Ascending aorta (tissue), 2 donors: ENCODE data around the gene DOCK9. TPM values are rescaled to one million over a fixed set of nuclear protein-coding genes. Genes with fewer than 3 reads are reported as not detected.

Experiments used
- DNase-seq, 2 donors: peaks; one replicate each; pipeline ENCODE4 v3.0.0-alpha.2; 2019; ENCODE audit warnings: low spot score in 2 of 2
- H3K27ac ChIP-seq, 2 donors: fragments of 200-600 bp; sonication (generic); one replicate each; pipeline ENCODE4 v1.5.1; 2016 to 2017; ENCODE audit warnings: mild to moderate bottlenecking in 1 of 2
- H3K27me3 ChIP-seq: fragments of 200-600 bp; sonication (generic); one replicate; pipeline ENCODE4 v1.5.1; 2017
- H3K36me3 ChIP-seq, 2 donors: fragments of 200-600 bp; sonication (generic); one replicate each; pipeline ENCODE4 v1.5.1; 2016
- H3K4me1 ChIP-seq, 2 donors: fragments of 200-600 bp; sonication (generic); one replicate each; pipeline ENCODE4 v1.5.1; 2016 to 2017; ENCODE audit warnings: mild to moderate bottlenecking in 1 of 2
- H3K4me3 ChIP-seq, 2 donors: fragments of 200-600 bp; sonication (generic); one replicate each; pipeline ENCODE4 v1.5.1; 2016 to 2017; ENCODE audit warnings: mild to moderate bottlenecking in 1 of 2
- H3K9me3 ChIP-seq, 2 donors: fragments of 200-600 bp; sonication (generic); one replicate each; pipeline ENCODE4 v1.5.1; 2016
- intact Hi-C: fragments of 100-400 bp; cut with DNase I; formaldehyde crosslinking; loops from one replicate; pipeline ENCODE4 v1.15.1; 2023
- total RNA-seq: library from RNA; depleted of rRNA; stranded (reverse); fragments of >200 nt; gene quantifications from one replicate; pipeline ENCODE4 v1.1.0, GENCODE V29; 2016
- TF ChIP-seq, protein P1 (sequence below), 3 experiments: fragments of 200-600 bp in 2 of 3; fragments of 450-650 bp in 1 of 3; sonication (generic) in 2 of 3; IDR thresholded peaks; one replicate each; pipeline ENCODE4 v1.5.1; 2016 to 2019; ENCODE audit warnings: antibody characterized with exemption in 3 of 3, mild to moderate bottlenecking in 1 of 3, moderate library complexity in 1 of 3

The DOCK9 gene
- total RNA-seq, 1 donor from 2014 or later, result 88.2 TPM

DNA sequence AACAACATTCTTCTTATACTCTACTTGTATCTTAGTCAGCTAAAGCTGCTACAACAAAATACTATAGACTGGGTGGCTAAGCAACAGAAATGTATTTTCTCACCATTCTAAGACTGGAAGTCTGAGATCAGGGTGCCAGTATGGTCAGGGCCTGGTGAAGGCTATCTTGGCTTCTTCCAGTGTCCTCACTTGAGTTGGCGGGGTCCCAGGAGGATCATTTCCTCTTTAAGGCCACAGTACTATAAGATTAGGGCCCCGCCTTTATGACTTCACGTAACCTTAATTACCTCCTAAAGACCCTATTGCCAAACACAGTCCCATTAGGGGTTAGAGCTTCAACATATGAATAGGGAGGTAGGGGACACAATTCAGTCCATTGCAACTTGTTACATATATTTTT is 30.7 kb upstream of the DOCK9 start:
- no peaks in the 10 kb centered on the region for H3K9me3 ChIP-seq
- no peaks in the 10 kb centered on the region for H3K36me3 ChIP-seq
- no peak overlapping the region for H3K27ac ChIP-seq
- H3K27me3 ChIP-seq, result no peaks in the 10 kb centered on the region
- no peak for DNase-seq
- no peak overlapping the region for H3K4me3 ChIP-seq
- TF ChIP-seq, protein P1, sequence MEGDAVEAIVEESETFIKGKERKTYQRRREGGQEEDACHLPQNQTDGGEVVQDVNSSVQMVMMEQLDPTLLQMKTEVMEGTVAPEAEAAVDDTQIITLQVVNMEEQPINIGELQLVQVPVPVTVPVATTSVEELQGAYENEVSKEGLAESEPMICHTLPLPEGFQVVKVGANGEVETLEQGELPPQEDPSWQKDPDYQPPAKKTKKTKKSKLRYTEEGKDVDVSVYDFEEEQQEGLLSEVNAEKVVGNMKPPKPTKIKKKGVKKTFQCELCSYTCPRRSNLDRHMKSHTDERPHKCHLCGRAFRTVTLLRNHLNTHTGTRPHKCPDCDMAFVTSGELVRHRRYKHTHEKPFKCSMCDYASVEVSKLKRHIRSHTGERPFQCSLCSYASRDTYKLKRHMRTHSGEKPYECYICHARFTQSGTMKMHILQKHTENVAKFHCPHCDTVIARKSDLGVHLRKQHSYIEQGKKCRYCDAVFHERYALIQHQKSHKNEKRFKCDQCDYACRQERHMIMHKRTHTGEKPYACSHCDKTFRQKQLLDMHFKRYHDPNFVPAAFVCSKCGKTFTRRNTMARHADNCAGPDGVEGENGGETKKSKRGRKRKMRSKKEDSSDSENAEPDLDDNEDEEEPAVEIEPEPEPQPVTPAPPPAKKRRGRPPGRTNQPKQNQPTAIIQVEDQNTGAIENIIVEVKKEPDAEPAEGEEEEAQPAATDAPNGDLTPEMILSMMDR (IDR thresholded peaks at IDR 0.05), result no peak
- intact Hi-C loops, result no loop called here
- peaks cover 0 to 6% of the 10 kb centered on the region in 2 donors for H3K4me1 ChIP-seq

DNA sequence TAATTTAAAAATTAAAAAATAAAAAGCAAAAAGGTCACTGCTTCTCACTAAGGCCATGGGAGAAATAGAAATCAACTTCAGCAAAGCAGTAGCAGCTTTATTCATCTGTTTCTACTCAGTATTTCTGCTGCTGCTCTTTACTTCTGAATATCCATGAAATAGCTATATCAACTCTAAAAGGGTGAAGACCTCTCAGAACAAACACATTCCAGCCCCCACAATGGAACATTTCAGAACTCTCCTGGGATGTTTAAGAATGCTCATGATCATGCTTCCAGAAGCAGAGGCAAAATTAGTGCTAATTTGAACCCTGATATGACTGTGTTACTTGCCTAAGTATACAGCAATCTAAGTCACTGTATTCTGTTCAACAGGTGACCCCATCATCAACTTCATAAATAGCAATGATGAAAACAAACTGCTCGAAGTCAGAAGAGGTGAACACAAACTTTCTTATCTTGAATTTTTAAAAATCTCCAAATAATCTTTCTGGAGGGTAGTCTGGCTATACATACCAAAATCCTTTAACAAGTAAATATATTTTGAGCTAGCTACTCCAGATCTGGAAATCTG is 29.6 kb upstream of the DOCK9 start:
- DNase-seq, result no peak
- Histone ChIP-seq H3K4me3 (no peak overlapping the region), H3K27ac (no peak overlapping the region), H3K9me3 (no peaks in the 10 kb centered on the region), H3K4me1 (peaks cover 0 to 6% of the 10 kb centered on the region in 2 donors), H3K27me3 (no peaks in the 10 kb centered on the region), H3K36me3 (no peaks in the 10 kb centered on the region)
- TF ChIP-seq, protein P1 (IDR thresholded peaks at IDR 0.05), result no peak
- intact Hi-C loops, result no loop called here

DNA sequence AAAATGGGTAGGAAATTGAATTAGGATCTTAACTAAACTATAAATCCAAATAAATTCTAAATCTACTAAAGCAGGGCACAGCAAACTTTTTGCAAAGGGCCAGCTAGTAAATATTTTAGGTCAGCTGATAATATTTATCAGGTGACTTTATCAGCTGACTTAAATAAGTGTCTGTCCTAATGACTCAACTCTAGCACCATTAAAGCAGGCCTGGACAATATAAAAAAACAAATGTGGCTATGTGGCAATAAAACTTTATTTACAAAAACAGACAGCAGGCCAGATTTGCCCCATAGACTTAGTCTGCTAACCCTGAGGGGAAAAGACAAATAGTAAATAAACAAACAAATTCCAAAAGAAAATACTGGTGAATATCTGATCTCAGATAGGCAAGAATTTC is 27.7 kb upstream of the DOCK9 start:
- no peak for DNase-seq
- TF ChIP-seq, protein P1 (IDR thresholded peaks at IDR 0.05), result no peak
- H3K4me3 ChIP-seq, result no peak overlapping the region
- no peak overlapping the region for H3K27ac ChIP-seq
- no peaks in the 10 kb centered on the region for H3K36me3 ChIP-seq
- H3K4me1 ChIP-seq, result peaks cover 0 to 6% of the 10 kb centered on the region in 2 donors
- no peaks in the 10 kb centered on the region for H3K9me3 ChIP-seq
- intact Hi-C loops, result no loop called here
- H3K27me3 ChIP-seq, result no peaks in the 10 kb centered on the region

DNA sequence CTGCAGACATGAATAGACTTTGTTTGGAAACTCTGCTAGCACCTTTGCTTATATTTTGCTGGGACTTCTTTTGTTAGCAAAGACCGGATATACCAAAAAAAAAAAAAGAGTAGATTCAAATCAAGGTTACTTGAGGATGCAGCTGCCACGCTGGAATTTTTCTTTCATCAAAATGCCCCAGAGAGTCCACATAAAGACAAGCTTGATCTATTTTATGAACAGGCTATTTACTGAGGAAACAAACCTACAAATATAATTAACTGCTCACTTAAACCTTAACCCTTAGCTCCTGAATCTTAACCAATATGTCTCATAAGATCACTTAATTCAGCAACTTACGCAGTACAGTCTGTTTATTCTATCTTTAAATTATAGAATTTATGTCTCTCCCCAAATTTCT is 27.1 kb upstream of the DOCK9 start:
- Histone ChIP-seq H3K4me1 (peaks cover under 1 to 8% of the 10 kb centered on the region in 2 donors), H3K9me3 (no peaks in the 10 kb centered on the region), H3K36me3 (no peaks in the 10 kb centered on the region), H3K27me3 (no peaks in the 10 kb centered on the region), H3K27ac (no peak overlapping the region), H3K4me3 (no peak overlapping the region)
- no peak for DNase-seq
- intact Hi-C loops, result no loop called here
- TF ChIP-seq, protein P1 (IDR thresholded peaks at IDR 0.05), result no peak

DNA sequence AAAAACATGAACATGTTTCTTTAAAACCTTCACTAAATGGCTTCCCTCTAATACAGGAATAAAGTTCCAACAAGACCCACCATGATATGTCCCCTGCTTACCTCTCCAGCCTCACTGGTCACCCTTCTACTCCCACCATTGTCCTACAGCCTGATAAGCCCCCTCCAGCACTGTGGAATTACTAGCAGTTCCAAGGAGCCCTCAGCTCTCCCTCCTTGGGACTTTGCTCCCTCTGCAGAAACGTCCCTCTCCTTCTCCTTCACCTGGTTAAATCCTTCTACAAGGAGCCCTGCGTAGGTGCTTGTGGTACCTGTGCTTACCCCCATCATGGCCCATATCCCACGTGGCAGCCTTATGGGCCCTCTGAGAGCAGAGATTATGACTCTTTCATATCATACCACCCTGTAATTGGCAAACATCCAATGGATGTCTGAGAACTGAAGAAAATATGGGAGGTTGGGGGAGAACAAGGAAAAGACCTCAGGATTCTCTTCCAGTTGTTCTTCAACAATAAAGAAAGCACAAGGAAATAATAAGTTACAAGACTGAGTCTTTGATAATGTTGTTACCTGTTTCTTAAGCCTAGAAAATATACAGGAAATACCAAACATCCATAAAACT is 26.1 kb upstream of the DOCK9 start:
- peaks cover 2 to 12% of the 10 kb centered on the region in 2 donors for H3K4me1 ChIP-seq
- intact Hi-C loops, result no loop called here
- no peaks in the 10 kb centered on the region for H3K27me3 ChIP-seq
- H3K4me3 ChIP-seq, result no peak overlapping the region
- TF ChIP-seq, protein P1 (IDR thresholded peaks at IDR 0.05), result no peak
- no peaks in the 10 kb centered on the region for H3K9me3 ChIP-seq
- DNase-seq, result no peak
- H3K27ac ChIP-seq, result no peak overlapping the region
- no peaks in the 10 kb centered on the region for H3K36me3 ChIP-seq
